ENCODE data around the gene ZSCAN9. TPM values are rescaled to one million over a fixed set of nuclear protein-coding genes. Genes with fewer than 3 reads are reported as not detected.
A peak's percentile ranks its signal among the peaks of the same experiment; 100 is the strongest.

ZSCAN9 gene
- total and polyA plus RNA-seq, 9 of the 15 experiments (the other 6 are each of a cell fraction or from before 2014, with no cell fraction given) = 18.8 to 48.9 (median 28.7) TPM

- TF ChIP-seq THRAP3 (IDR thresholded peaks at IDR 0.05; ENCODE audit: borderline replicate concordance) = 0 out of 2 replicates have a peak, but pooled peaks have one; percentile 14
- no peak for TF ChIP-seq NFYB (IDR thresholded peaks at IDR 0.05; ENCODE audit: extremely low read depth, insufficient read length)
- TF ChIP-seq PCBP1 (IDR thresholded peaks at IDR 0.05; ENCODE audit: low read depth, low read length, poor library complexity, severe bottlenecking) = no peak
- TF ChIP-seq ZNF740 (CRISPR knock-in tag; IDR thresholded peaks at IDR 0.05) = no peak
- no peak for TF ChIP-seq ZNF740 (tag; IDR thresholded peaks at IDR 0.05)
- no peak for TF ChIP-seq USF2 (CRISPR knock-in tag; IDR thresholded peaks at IDR 0.05)
- no peak; the same call in 1 of the 2 replicates for TF ChIP-seq NBN (IDR thresholded peaks at IDR 0.05; ENCODE audit: low read depth)
- no peak for TF ChIP-seq HOXB6 (CRISPR knock-in tag; IDR thresholded peaks at IDR 0.05; ENCODE audit: borderline replicate concordance)
- no peak for TF ChIP-seq CEBPB (tag; IDR thresholded peaks at IDR 0.05)
- no peak for TF ChIP-seq FUS (optimal IDR thresholded peaks at IDR 0.05; ENCODE audit: low read depth, low read length)
- no peak for TF ChIP-seq SRSF9 (IDR thresholded peaks at IDR 0.05; ENCODE audit: borderline replicate concordance, low read depth, low read length)
- peak; percentile 82 for TF ChIP-seq ZNF551 (CRISPR knock-in tag; IDR thresholded peaks at IDR 0.05)
- TF ChIP-seq ZNF408 (CRISPR knock-in tag; IDR thresholded peaks at IDR 0.05; ENCODE audit: low read depth) = no peak
- no peak for TF ChIP-seq GABPB2 (CRISPR knock-in tag; conservative IDR thresholded peaks at IDR 0.05)
- TF ChIP-seq ZBTB43 (CRISPR knock-in tag; IDR thresholded peaks at IDR 0.05) = no peak
- no peak for TF ChIP-seq HEY1 (CRISPR knock-in tag; IDR thresholded peaks at IDR 0.05; ENCODE audit: borderline replicate concordance)
- TF ChIP-seq GTF3C2 (IDR thresholded peaks at IDR 0.05; ENCODE audit: borderline replicate concordance, extremely low read depth, insufficient read length) = no peak
- TF ChIP-seq CREM (IDR thresholded peaks at IDR 0.05; ENCODE audit: low read depth) = no peak
Measured at GRCh38 chr6:28220257-28221133, 4.6 kb upstream of the ZSCAN9 start (continued).

Measured in K562 (cell line).